Measurements from ENCODE around the gene TMOD3.

Gene TMOD3

GRCh38 chr15:51904931-51905330, 75.5 kb downstream of the TMOD3 start:
- TF ChIP-seq ZFX (IDR thresholded peaks at IDR 0.05) (no peak), CTCF (conservative IDR thresholded peaks at IDR 0.05) (no peak)
- no peak overlapping the region for H3K27ac ChIP-seq

GRCh38 chr15:51907136-51907862, 77.8 kb downstream of the TMOD3 start:
- peak; percentile 75 for TF ChIP-seq CTCF (conservative IDR thresholded peaks at IDR 0.05)
- no peak for TF ChIP-seq ZFX (IDR thresholded peaks at IDR 0.05)
- H3K27ac ChIP-seq = peak overlapping the region; percentile 61

GRCh38 chr15:51908316-51908715, 78.9 kb downstream of the TMOD3 start:
- TF ChIP-seq CTCF (conservative IDR thresholded peaks at IDR 0.05) = no peak
- TF ChIP-seq ZFX (IDR thresholded peaks at IDR 0.05) = no peak
- H3K27ac ChIP-seq = peak overlapping the region; percentile 50; the same call in 1 of the 2 replicates

GRCh38 chr15:51909584-51909983, 80.1 kb downstream of the TMOD3 start:
- no peak for TF ChIP-seq CTCF (conservative IDR thresholded peaks at IDR 0.05)
- TF ChIP-seq ZFX (IDR thresholded peaks at IDR 0.05) = no peak
- H3K27ac ChIP-seq = no peak overlapping the region

- TF ChIP-seq CTCF (conservative IDR thresholded peaks at IDR 0.05) (no peak), ZFX (IDR thresholded peaks at IDR 0.05) (no peak)
- no peak overlapping the region for H3K27ac ChIP-seq
These were observed 83.1 kb downstream of the TMOD3 start for GRCh38 chr15:51912528-51912927.

- no peak overlapping the region for H3K27ac ChIP-seq
- TF ChIP-seq CTCF (conservative IDR thresholded peaks at IDR 0.05) (peak; percentile 46), ZFX (IDR thresholded peaks at IDR 0.05) (no peak)
These were observed 88.0 kb downstream of the TMOD3 start for GRCh38 chr15:51917493-51917892.

GRCh38 chr15:51924156-51925068, 95.0 kb downstream of the TMOD3 start:
- no peak for TF ChIP-seq ZFX (IDR thresholded peaks at IDR 0.05)
- no peak for TF ChIP-seq CTCF (conservative IDR thresholded peaks at IDR 0.05)
- peak overlapping the region; percentile 87 for H3K27ac ChIP-seq
